ENCODE measurements around the gene WEE1. TPM values are rescaled to one million over a fixed set of nuclear protein-coding genes. Genes with fewer than 3 reads are reported as not detected.
A peak's percentile ranks its signal among the peaks of the same experiment; 100 is the strongest.

Gene WEE1
- total and polyA plus RNA-seq, 12 donors: 12.7 to 114 (median 48.7) TPM

GRCh38 chr11:9615031-9615451, 41.6 kb downstream of the WEE1 start:
- H3K9me3 ChIP-seq: no peaks in the 10 kb centered on the region
- 82 to 87% methylated on average over 2 of the region's 2 CpGs for WGBS, 2 donors
- H3K36me3 ChIP-seq: no peaks in the 10 kb centered on the region
- peak overlapping the region in 3 of 10 donors; percentile 59 to 64 (median 64) for H3K4me3 ChIP-seq
- intact Hi-C loops (cut with DNase I): loop anchor here in 9 of 10 donors (2.0 to 10.0 kb wide), 8 partner anchors 47 to 710 kb away; partner anchors contain the start of genes SWAP70 (in 3 of the 9) and ADM (in 1 of the 9)
- peaks cover 3 to 34% (median 24%) of the 10 kb centered on the region in 9 donors for H3K4me1 ChIP-seq
- no peaks in the 10 kb centered on the region for H3K27me3 ChIP-seq
- no peak for DNase-seq
- ATAC-seq: no peak
- peak overlapping the region in 8 of 10 donors; percentile 93 to 99 (median 97) for H3K27ac ChIP-seq
- TF ChIP-seq, protein P1, sequence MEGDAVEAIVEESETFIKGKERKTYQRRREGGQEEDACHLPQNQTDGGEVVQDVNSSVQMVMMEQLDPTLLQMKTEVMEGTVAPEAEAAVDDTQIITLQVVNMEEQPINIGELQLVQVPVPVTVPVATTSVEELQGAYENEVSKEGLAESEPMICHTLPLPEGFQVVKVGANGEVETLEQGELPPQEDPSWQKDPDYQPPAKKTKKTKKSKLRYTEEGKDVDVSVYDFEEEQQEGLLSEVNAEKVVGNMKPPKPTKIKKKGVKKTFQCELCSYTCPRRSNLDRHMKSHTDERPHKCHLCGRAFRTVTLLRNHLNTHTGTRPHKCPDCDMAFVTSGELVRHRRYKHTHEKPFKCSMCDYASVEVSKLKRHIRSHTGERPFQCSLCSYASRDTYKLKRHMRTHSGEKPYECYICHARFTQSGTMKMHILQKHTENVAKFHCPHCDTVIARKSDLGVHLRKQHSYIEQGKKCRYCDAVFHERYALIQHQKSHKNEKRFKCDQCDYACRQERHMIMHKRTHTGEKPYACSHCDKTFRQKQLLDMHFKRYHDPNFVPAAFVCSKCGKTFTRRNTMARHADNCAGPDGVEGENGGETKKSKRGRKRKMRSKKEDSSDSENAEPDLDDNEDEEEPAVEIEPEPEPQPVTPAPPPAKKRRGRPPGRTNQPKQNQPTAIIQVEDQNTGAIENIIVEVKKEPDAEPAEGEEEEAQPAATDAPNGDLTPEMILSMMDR (IDR thresholded peaks at IDR 0.05): no peak

GRCh38 chr11:9616042-9616675, 42.7 kb downstream of the WEE1 start:
- 59 to 72% methylated on average over 2 of the region's 2 CpGs for WGBS, 2 donors
- TF ChIP-seq, protein P1 (IDR thresholded peaks at IDR 0.05): no peak
- H3K27ac ChIP-seq: no peak overlapping the region
- ATAC-seq: no peak
- intact Hi-C loops (cut with DNase I): loop anchor here in 7 of 10 donors (5.0 to 10.0 kb wide), 6 partner anchors 46 to 709 kb away; partner anchors contain the start of genes SWAP70 (in 2 of the 7) and ADM (in 1 of the 7)
- no peaks in the 10 kb centered on the region for H3K36me3 ChIP-seq
- H3K27me3 ChIP-seq: no peaks in the 10 kb centered on the region
- DNase-seq: no peak
- H3K9me3 ChIP-seq: no peaks in the 10 kb centered on the region
- peaks cover 3 to 34% (median 24%) of the 10 kb centered on the region in 9 donors for H3K4me1 ChIP-seq
- no peak overlapping the region for H3K4me3 ChIP-seq

GRCh38 chr11:9616858-9617257, 43.4 kb downstream of the WEE1 start:
- DNase-seq: no peak
- peaks cover 3 to 34% (median 24%) of the 10 kb centered on the region in 9 donors for H3K4me1 ChIP-seq
- no peak overlapping the region for H3K27ac ChIP-seq
- H3K36me3 ChIP-seq: no peaks in the 10 kb centered on the region
- no peaks in the 10 kb centered on the region for H3K9me3 ChIP-seq
- TF ChIP-seq, protein P1 (IDR thresholded peaks at IDR 0.05): no peak
- WGBS, 2 donors: 98 to 100% methylated on average over 4 of the region's 4 CpGs
- H3K27me3 ChIP-seq: no peaks in the 10 kb centered on the region
- H3K4me3 ChIP-seq: no peak overlapping the region
- no peak for ATAC-seq
- intact Hi-C loops (cut with DNase I): loop anchor here in 7 of 10 donors (5.0 to 10.0 kb wide), 6 partner anchors 45 to 708 kb away; partner anchors contain the start of genes SWAP70 (in 2 of the 7) and ADM (in 1 of the 7)

GRCh38 chr11:9617940-9618339, 44.5 kb downstream of the WEE1 start:
- Histone ChIP-seq H3K36me3 (no peaks in the 10 kb centered on the region), H3K27me3 (no peaks in the 10 kb centered on the region), H3K4me1 (peaks cover 0 to 28% (median 17%) of the 10 kb centered on the region in 9 donors), H3K9me3 (no peaks in the 10 kb centered on the region), H3K27ac (no peak overlapping the region), H3K4me3 (no peak overlapping the region)
- 81 to 87% methylated on average over 5 of the region's 5 CpGs for WGBS, 2 donors
- TF ChIP-seq, protein P1 (IDR thresholded peaks at IDR 0.05): no peak
- ATAC-seq (no peak), DNase-seq (no peak)
- intact Hi-C loops (cut with DNase I): loop anchor here in 7 of 10 donors (5.0 to 10.0 kb wide), 6 partner anchors 44 to 707 kb away; partner anchors contain the start of genes SWAP70 (in 2 of the 7) and ADM (in 1 of the 7)
